ENCODE measurements around the gene NUP58. TPM values are rescaled to one million over a fixed set of nuclear protein-coding genes. Genes with fewer than 3 reads are reported as not detected.

NUP58 gene
- total RNA-seq, 1 donor from 2014 or later, result 89.8 TPM

GRCh38 chr13:25375727-25376358 lies 74.4 kb downstream of the NUP58 start:
- intact Hi-C loops (cut with micrococcal nuclease), result loop anchor here (5.0 kb wide), 1 partner anchor 144 kb away; no protein-coding TSS in a partner anchor

GRCh38 chr13:25377244-25377962 lies 76.0 kb downstream of the NUP58 start:
- intact Hi-C loops (cut with micrococcal nuclease), result loop anchor here (5.0 kb wide), 1 partner anchor 145 kb away; no protein-coding TSS in a partner anchor

GRCh38 chr13:25378528-25378927 lies 77.1 kb downstream of the NUP58 start:
- intact Hi-C loops (cut with micrococcal nuclease), result loop anchor here (5.0 kb wide), 1 partner anchor 146 kb away; no protein-coding TSS in a partner anchor

GRCh38 chr13:25379011-25379410 lies 77.6 kb downstream of the NUP58 start:
- intact Hi-C loops (cut with micrococcal nuclease), result loop anchor here (5.0 kb wide), 1 partner anchor 147 kb away; no protein-coding TSS in a partner anchor

GRCh38 chr13:25380082-25380481 lies 78.7 kb downstream of the NUP58 start:
- intact Hi-C loops (cut with micrococcal nuclease), result no loop called here

- intact Hi-C loops (cut with micrococcal nuclease), result no loop called here
These were observed 79.4 kb downstream of the NUP58 start for GRCh38 chr13:25380741-25381324.

GRCh38 chr13:25384758-25385410 lies 83.5 kb downstream of the NUP58 start:
- intact Hi-C loops (cut with micrococcal nuclease), result no loop called here

- intact Hi-C loops (cut with micrococcal nuclease), result no loop called here
These were observed 90.5 kb downstream of the NUP58 start for GRCh38 chr13:25391932-25392331.

Other genes starting within 250 kb of the NUP58 start
- 0.34 and 0.36 TPM in 2 replicates for gene PABPC3, start 205.5 kb upstream of the NUP58 start, total RNA-seq
- gene AMER2, start 129.3 kb upstream of the NUP58 start, total RNA-seq, result not detected in 2 replicates
- gene MTMR6, start 14.1 kb upstream of the NUP58 start, total RNA-seq, result 19.7 and 19.8 TPM in 2 replicates
- 0.41 and 0.50 TPM in 2 replicates for gene ATP8A2, start 70.3 kb downstream of the NUP58 start, total RNA-seq